SU-DHL-6 (cell line): ENCODE data around the gene MRPL36.
"Not testable (repeated sequence)": the region's sequence is repeated elsewhere in the genome, so short reads cannot be mapped to it uniquely, and the experiment has no call there.

Source experiments
- H2AFZ ChIP-seq: fragments of 200-600 bp; sonication (generic); 2 replicates; pipeline ENCODE4 v1.6.1; 2014; ENCODE audit warnings: low read depth, mild to moderate bottlenecking, moderate library complexity, mixed read lengths, antibody characterized with exemption, low read length; ENCODE audit not compliant: severe bottlenecking
- H3F3A ChIP-seq: fragments of 200-600 bp; shearing (Covaris generic); 2 replicates; pipeline ENCODE4 v1.6.0; 2016; ENCODE audit warnings: antibody characterized with exemption, mild to moderate bottlenecking; ENCODE audit not compliant: insufficient read depth
- H3K27ac ChIP-seq: fragments of 200-600 bp; sonication (generic); 2 replicates; pipeline ENCODE4 v1.5.1; 2016; ENCODE audit warnings: low read depth, mild to moderate bottlenecking, low read length, moderate library complexity, mixed read lengths
- H3K27me3 ChIP-seq: fragments of 200-600 bp; sonication (generic), shearing (Covaris generic); 2 replicates; pipeline ENCODE4 v1.6.0; 2014; ENCODE audit warnings: mild to moderate bottlenecking, low read length
- H3K36me3 ChIP-seq: fragments of 200-600 bp; sonication (generic); 2 replicates; pipeline ENCODE4 v1.6.1; 2014; ENCODE audit warnings: mild to moderate bottlenecking, low read length, mixed read lengths
- H3K4me2 ChIP-seq: fragments of 300-600, 200-600 bp; shearing (Covaris generic), sonication (generic); 2 replicates; pipeline ENCODE4 v1.6.0; 2014; ENCODE audit warnings: low read length, low read depth, mild to moderate bottlenecking; ENCODE audit not compliant: poor library complexity, severe bottlenecking
- H3K4me3 ChIP-seq: fragments of 200-600 bp; sonication (generic); 2 replicates; pipeline ENCODE4 v1.5.1; 2014; ENCODE audit warnings: antibody characterized with exemption, low read length, mild to moderate bottlenecking, mixed read lengths; ENCODE audit not compliant: insufficient read depth, poor library complexity, severe bottlenecking
- H3K79me2 ChIP-seq: fragments of 200-600 bp; sonication (generic); 2 replicates; pipeline ENCODE4 v1.6.1; 2014; ENCODE audit warnings: mild to moderate bottlenecking, low read length, moderate library complexity; ENCODE audit not compliant: insufficient read depth
- H3K9ac ChIP-seq: fragments of 200-600 bp; sonication (generic); 2 replicates; pipeline ENCODE4 v1.7.0; 2014; ENCODE audit warnings: mild to moderate bottlenecking, low read length
- H3K9me2 ChIP-seq: fragments of 200-600 bp; sonication (generic); replicated peaks from 2 replicates; pipeline ENCODE4 v1.6.1; 2014; ENCODE audit warnings: low read length; ENCODE audit not compliant: insufficient read depth
- H3K9me3 ChIP-seq: fragments of 200-600 bp; sonication (generic); 2 replicates; pipeline ENCODE4 v1.6.1; 2014; ENCODE audit warnings: low read length, mixed read lengths; ENCODE audit not compliant: insufficient read depth
- H4K20me1 ChIP-seq: fragments of 200-600 bp; sonication (generic); 2 replicates; pipeline ENCODE4 v1.6.1; 2014; ENCODE audit warnings: low read depth, mild to moderate bottlenecking, antibody characterized with exemption, low read length, moderate library complexity, mixed read lengths
- CTCF ChIP-seq: fragments of 200-600 bp; sonication (generic); IDR thresholded peaks from one replicate; pipeline ENCODE4 v1.5.1; 2017; ENCODE audit warnings: antibody characterized with exemption, mild to moderate bottlenecking, low read length, moderate library complexity; ENCODE audit not compliant: insufficient read depth, poor library complexity, severe bottlenecking
- EZH2phosphoT487 ChIP-seq: fragments of 200-600 bp; sonication (generic), shearing (Covaris generic); conservative IDR thresholded peaks from 2 replicates; pipeline ENCODE4 v1.6.1; 2018; ENCODE audit warnings: mild to moderate bottlenecking, antibody characterized with exemption, low read length, moderate library complexity, mixed read lengths

The MRPL36 gene

DNA sequence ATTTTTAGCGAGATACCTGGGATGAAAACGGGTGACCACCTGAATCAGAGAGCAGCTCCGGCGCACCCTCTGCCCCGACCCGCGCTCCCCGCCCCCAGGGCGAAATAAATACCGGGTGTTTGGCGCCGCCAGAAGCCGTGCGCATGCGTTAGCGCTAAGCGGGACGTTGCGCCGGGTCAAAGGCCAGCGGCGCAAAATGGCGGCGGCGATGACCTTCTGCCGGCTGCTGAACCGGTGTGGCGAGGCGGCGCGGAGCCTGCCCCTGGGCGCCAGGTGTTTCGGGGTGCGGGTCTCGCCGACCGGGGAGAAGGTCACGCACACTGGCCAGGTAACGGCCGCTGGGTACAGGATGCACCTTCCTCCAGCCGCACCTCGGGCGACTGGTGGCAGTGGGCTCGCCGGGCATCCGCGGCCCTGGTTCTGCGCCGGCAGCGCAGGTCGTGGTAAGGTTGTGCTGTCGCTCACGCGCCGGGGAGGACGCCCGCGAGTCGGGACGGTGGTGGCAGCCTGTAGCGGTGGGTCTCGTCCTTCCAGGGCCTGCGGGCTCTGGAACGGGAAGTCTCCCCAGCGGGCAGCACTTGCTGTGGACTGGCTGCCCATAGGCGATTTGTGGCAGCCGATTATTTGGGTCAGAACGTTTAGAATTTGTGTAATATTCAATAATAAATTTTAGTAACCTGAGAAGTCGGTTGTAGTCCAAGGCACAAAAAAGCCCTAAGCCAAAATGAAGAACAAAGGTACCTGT, 1.8 kb upstream of the MRPL36 start, which contains the start of gene NDUFS6:
TSS of gene NDUFS6 (plus strand) at position 186 of the 745 bp plus-strand sequence. CDS start at position 197, 11 bp downstream.
- Histone ChIP-seq H3K27ac (peak within 1 kb of the TSS; percentile 88), H2AFZ (peak within 1 kb of the TSS; percentile 66), H3K9ac (peak within 1 kb of the TSS; percentile 98), H4K20me1 (no peaks in the 10 kb centered on the region), H3K27me3 (no peaks in the 10 kb centered on the region), H3K79me2 (peaks cover 83% of the 10 kb centered on the region), H3F3A (peaks cover 13% of the 10 kb centered on the region), H3K36me3 (peaks cover 11% of the 10 kb centered on the region; the same call in 1 of the 2 replicates), H3K9me2 (no peaks in the 10 kb centered on the region), H3K4me2 (peak within 1 kb of the TSS; percentile 77), H3K9me3 (no peaks in the 10 kb centered on the region), H3K4me3 (peak within 1 kb of the TSS; percentile 89)
- no peak for TF ChIP-seq EZH2phosphoT487
- TF ChIP-seq CTCF, result no peak

DNA sequence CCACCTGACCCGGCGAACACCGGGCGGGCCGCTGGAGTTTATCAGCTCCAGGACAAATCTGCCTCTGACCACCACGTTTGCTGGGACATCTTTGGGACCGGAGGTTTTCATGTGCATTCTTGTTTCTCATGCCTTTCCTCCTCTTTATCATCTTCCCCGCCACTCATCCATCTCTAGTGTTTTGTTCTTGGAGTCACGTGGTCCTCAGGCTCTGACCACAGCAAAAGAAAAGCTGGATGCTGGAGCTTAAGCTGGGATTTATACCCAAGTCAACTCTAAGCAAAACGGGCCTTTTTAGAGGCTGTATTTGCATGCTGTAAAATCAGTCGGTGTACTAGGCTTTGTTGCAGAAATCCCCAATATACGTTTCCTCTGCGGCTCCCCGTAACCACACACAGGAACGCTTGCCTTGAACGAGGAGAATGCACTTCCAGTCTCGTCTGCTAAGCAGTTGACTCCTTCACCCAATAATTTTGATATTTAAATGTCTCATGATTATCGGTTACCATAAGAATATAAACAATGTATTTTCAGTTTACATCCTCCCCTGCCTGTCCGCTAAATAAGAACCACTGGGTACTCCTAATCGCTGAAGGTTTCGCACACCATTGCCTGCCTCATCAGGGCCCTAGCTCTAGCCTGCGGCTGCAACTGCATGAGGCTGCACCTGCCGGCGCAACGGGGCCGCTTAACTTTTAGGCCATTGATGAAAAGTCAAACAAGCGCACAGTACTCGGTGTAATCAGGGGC, 1.0 kb upstream of the MRPL36 start:
- no peaks in the 10 kb centered on the region for H4K20me1 ChIP-seq
- peaks cover 13% of the 10 kb centered on the region for H3F3A ChIP-seq
- H3K27ac ChIP-seq, result peak overlapping the region; percentile 88
- H3K4me2 ChIP-seq, result peak overlapping the region; percentile 77
- H3K9me3 ChIP-seq, result no peaks in the 10 kb centered on the region
- peak overlapping the region; percentile 98 for H3K9ac ChIP-seq
- H3K27me3 ChIP-seq, result no peaks in the 10 kb centered on the region
- H3K9me2 ChIP-seq, result no peaks in the 10 kb centered on the region
- peak overlapping the region; percentile 66 for H2AFZ ChIP-seq
- H3K4me3 ChIP-seq, result peak overlapping the region; percentile 89
- H3K36me3 ChIP-seq, result peaks cover 11% of the 10 kb centered on the region; the same call in 1 of the 2 replicates
- H3K79me2 ChIP-seq, result peaks cover 77% of the 10 kb centered on the region
- no peak for TF ChIP-seq CTCF
- no peak for TF ChIP-seq EZH2phosphoT487

DNA sequence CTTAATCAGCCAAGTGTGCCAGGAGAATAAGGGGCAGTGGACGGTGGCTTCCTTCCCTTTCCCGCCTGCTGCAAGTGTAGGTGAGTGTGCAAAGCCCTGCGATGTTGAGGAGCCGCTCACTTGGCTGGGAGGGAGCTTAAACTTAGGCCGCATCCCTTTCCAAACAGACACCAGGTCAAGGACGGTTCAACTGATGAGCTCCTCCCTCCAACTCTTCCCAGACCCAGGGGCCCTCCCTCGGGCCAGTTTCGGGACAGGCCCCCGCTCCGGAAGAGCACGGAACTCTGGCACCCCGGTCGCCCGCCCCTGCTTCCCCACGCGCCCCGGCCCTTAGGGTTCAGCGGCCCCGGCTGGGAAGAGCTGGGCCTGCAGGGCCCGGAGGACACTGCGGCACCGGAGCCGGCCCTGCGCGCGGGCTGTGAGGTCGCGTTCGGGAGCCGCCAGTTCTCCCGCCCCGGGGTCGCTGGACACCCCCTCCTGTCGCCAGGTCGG, 481 bp downstream of the MRPL36 start:
- peak overlapping the region; percentile 89 for H3K4me3 ChIP-seq
- H2AFZ ChIP-seq, result no peak overlapping the region
- H4K20me1 ChIP-seq, result no peaks in the 10 kb centered on the region
- H3K27me3 ChIP-seq, result no peaks in the 10 kb centered on the region
- H3K27ac ChIP-seq, result peak overlapping the region; percentile 60
- H3K79me2 ChIP-seq, result peaks cover 62% of the 10 kb centered on the region
- TF ChIP-seq CTCF (no peak), EZH2phosphoT487 (no peak)
- peak overlapping the region; percentile 98 for H3K9ac ChIP-seq
- peaks cover 13% of the 10 kb centered on the region for H3F3A ChIP-seq
- no peaks in the 10 kb centered on the region for H3K9me2 ChIP-seq
- H3K9me3 ChIP-seq, result no peaks in the 10 kb centered on the region
- peaks cover 11% of the 10 kb centered on the region; the same call in 1 of the 2 replicates for H3K36me3 ChIP-seq
- peak overlapping the region; percentile 90 for H3K4me2 ChIP-seq

DNA sequence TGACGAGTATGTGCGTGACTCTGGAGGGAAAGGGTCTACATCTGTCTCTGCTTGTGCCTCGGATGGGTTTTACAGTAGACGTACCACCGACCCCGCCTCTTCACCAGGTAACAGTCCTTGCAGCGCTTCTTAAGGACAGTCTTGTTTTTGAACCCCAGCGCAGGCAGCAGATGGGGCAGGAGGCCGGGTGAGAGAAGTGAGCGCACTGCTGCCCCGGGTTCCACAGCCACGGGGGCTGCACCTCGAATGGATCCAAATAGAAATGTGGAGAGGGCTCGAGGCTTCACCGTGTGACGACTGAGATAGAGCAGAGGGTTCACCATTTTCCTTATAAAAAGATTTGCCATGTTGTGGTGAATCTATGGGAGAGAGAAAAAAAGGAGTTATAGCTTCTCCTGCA, 1.0 kb downstream of the MRPL36 start:
- Histone ChIP-seq H3K27ac (peak overlapping the region; percentile 60), H3K36me3 (peaks cover 11% of the 10 kb centered on the region; the same call in 1 of the 2 replicates), H3K79me2 (peaks cover 57% of the 10 kb centered on the region), H3K9ac (peak overlapping the region; percentile 98), H3F3A (peaks cover 18% of the 10 kb centered on the region), H3K4me2 (peak overlapping the region; percentile 90), H3K4me3 (peak overlapping the region; percentile 89)
- not testable (repeated sequence) for H4K20me1 ChIP-seq, H3K27me3 ChIP-seq, H2AFZ ChIP-seq, H3K9me3 ChIP-seq, H3K9me2 ChIP-seq
